Dendritic cell treated with granulocyte-macrophage colony-stimulating factor and Interleukin-4, amounts not matched to agents 40 ng/mL and 50 ng/mL, for 4 days (primary cell): Measurements from ENCODE around the gene NUBPL.
"Not testable (repeated sequence)": the region's sequence is repeated elsewhere in the genome, so short reads cannot be mapped to it uniquely, and the experiment has no call there.

Experiments used
- H3K27ac Mint-ChIP-seq: one replicate; pipeline ENCODE4 v1.8.0; 2022; ENCODE audit warnings: mild to moderate bottlenecking, mixed read lengths
- H3K27me3 Mint-ChIP-seq: one replicate; pipeline ENCODE4 v1.8.0; 2022; ENCODE audit warnings: mild to moderate bottlenecking, mixed read lengths
- H3K36me3 Mint-ChIP-seq: one replicate; pipeline ENCODE4 v1.8.0; 2022; ENCODE audit warnings: low read depth, mixed read lengths
- H3K4me1 Mint-ChIP-seq: one replicate; pipeline ENCODE4 v1.8.0; 2022; ENCODE audit warnings: low read depth, mixed read lengths
- H3K4me3 Mint-ChIP-seq: one replicate; pipeline ENCODE4 v1.8.0; 2022; ENCODE audit warnings: mild to moderate bottlenecking, moderate library complexity, mixed read lengths
- H3K9me3 Mint-ChIP-seq: one replicate; pipeline ENCODE4 v1.8.0; 2022; ENCODE audit warnings: mixed read lengths
- intact Hi-C: fragments of 100-400 bp; cut with micrococcal nuclease; formaldehyde crosslinking; loops from one replicate; pipeline ENCODE4 v1.15.0; 2022

The NUBPL gene

DNA sequence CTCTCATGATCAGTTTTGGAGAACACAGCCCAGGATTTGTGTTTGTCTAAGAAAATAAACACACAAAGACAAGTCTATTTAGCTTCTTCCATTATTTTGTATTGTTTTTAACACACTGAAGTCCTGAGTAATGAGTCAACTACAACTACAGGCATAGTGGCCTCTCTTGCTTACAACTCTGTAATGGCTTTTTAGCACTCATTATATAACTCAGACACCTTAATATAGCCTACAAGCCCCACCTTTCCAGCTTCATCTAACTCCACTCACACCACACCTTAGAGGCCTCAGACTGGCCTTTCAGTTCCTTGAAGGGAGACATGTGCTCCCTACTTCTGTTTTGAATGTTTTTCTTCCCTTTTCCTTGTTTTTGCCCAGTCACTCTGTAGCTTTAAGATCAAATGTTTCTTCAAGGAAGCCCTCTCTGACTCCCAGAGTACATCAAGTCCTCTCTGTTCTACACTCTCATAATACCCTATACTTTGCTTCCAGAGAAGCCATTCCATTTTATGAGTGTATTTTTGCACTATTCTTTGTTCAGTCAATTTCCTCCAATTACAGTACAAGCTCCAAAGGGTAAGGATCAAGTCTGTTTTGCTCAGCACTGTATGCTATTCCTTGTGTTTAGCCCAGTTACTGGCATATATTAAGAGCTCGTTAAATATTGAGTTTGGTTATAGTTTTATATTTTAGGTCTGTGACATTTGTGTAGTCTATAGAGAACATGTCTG is 282.3 kb downstream of the NUBPL start:
- no peaks in the 10 kb centered on the region for H3K36me3 Mint-ChIP-seq
- H3K27me3 Mint-ChIP-seq, result no peaks in the 10 kb centered on the region
- peaks cover 19% of the 10 kb centered on the region for H3K4me1 Mint-ChIP-seq
- H3K4me3 Mint-ChIP-seq, result no peak overlapping the region
- no peaks in the 10 kb centered on the region for H3K9me3 Mint-ChIP-seq
- intact Hi-C loops, result no loop called here
- H3K27ac Mint-ChIP-seq, result peak overlapping the region; percentile 33

DNA sequence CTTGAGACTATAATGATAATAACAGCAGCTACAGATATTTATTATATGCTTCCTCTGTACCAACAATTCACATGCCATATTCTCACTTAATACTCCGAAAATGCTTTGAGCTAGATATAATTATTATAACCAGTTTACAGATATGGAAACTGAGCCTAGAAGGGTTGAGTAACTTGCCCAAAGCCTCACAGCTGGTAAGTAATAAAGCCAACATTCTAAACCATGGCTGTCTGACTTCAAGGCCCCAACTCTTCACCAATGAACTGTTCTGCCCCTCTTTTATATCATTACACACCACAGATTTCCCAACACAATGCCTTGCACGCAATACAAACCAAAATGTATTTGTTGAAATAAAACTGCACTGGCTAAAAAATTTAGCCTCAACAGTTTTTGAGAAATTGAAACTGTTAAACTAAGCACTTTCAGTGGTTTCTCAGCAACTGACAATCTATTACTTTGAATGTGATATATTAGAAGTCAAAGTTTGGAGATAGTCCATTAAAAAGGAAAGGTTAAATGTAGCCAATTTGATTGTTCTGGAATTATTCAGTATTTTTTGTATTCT is 293.4 kb downstream of the NUBPL start:
- no peak overlapping the region for H3K27ac Mint-ChIP-seq
- peaks cover 7% of the 10 kb centered on the region for H3K36me3 Mint-ChIP-seq
- H3K27me3 Mint-ChIP-seq, result no peaks in the 10 kb centered on the region
- H3K4me3 Mint-ChIP-seq, result no peak overlapping the region
- H3K4me1 Mint-ChIP-seq, result no peaks in the 10 kb centered on the region
- H3K9me3 Mint-ChIP-seq, result peaks cover 21% of the 10 kb centered on the region
- intact Hi-C loops, result no loop called here

DNA sequence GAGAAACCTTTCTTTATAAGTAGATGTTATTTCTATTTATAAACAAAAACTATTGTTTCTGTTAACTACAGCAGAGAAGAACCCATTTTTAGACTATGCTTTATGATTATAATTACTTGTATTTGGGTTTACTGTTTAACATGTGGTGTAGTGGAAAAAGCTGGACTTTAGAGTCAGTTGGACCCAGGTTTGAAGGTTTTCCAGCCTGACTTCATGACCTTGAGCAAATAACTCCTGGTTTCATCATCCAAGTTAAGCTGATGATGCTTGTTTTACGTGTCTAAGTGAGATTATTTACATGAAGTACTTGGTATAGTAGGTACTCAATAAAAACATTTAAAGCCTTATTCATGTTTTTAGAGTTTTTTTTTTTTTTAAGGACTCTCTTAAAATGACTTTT is 294.1 kb downstream of the NUBPL start:
- H3K4me3 Mint-ChIP-seq, result no peak overlapping the region
- H3K36me3 Mint-ChIP-seq, result peaks cover 7% of the 10 kb centered on the region
- H3K4me1 Mint-ChIP-seq, result no peaks in the 10 kb centered on the region
- intact Hi-C loops, result no loop called here
- H3K27me3 Mint-ChIP-seq, result no peaks in the 10 kb centered on the region
- peaks cover 21% of the 10 kb centered on the region for H3K9me3 Mint-ChIP-seq
- H3K27ac Mint-ChIP-seq, result no peak overlapping the region

DNA sequence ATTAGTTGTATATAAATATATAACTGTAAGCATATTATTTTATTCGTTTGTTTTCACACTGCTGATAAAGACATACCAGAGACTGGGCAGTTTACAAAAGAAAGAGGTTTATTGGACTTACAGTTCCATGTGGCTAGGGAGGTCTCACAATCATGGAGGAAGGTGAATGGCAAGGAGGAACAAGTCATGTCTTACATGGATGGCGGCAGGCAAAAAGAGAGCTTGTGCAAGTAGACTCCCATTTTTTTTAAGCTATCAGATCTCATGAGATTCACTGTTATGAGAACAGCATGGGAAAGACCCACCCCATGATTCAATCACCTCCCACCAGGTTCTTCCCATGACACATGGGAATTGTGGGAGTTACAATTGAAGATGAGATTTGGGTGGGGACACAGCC is 294.8 kb downstream of the NUBPL start:
- intact Hi-C loops, H3K4me1 Mint-ChIP-seq, H3K4me3 Mint-ChIP-seq, H3K27ac Mint-ChIP-seq, H3K27me3 Mint-ChIP-seq, H3K36me3 Mint-ChIP-seq: not testable (repeated sequence)
- peaks cover 21% of the 10 kb centered on the region for H3K9me3 Mint-ChIP-seq

DNA sequence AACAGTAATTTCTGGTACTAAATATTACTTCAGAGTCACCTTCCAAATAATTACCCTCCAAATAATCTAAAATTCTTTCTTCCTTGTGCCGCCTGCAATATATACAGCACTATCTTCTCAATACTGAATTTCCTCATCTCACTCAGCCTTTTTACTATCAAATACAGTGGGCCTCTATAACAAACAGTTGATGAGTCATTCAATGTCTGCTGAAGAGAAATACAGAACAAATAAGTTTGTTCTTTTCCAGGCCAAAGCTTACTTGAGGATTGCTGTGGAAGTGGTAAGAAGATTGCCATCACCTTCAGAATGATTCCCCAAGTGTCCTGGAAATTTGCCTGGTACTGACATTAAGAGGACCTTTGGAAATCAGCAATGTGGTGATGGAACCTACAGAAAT is 297.7 kb downstream of the NUBPL start:
- H3K27ac Mint-ChIP-seq, result no peak overlapping the region
- H3K4me1 Mint-ChIP-seq, result no peaks in the 10 kb centered on the region
- intact Hi-C loops, result no loop called here
- peaks cover 7% of the 10 kb centered on the region for H3K36me3 Mint-ChIP-seq
- H3K27me3 Mint-ChIP-seq, result no peaks in the 10 kb centered on the region
- no peak overlapping the region for H3K4me3 Mint-ChIP-seq
- peaks cover 21% of the 10 kb centered on the region for H3K9me3 Mint-ChIP-seq

DNA sequence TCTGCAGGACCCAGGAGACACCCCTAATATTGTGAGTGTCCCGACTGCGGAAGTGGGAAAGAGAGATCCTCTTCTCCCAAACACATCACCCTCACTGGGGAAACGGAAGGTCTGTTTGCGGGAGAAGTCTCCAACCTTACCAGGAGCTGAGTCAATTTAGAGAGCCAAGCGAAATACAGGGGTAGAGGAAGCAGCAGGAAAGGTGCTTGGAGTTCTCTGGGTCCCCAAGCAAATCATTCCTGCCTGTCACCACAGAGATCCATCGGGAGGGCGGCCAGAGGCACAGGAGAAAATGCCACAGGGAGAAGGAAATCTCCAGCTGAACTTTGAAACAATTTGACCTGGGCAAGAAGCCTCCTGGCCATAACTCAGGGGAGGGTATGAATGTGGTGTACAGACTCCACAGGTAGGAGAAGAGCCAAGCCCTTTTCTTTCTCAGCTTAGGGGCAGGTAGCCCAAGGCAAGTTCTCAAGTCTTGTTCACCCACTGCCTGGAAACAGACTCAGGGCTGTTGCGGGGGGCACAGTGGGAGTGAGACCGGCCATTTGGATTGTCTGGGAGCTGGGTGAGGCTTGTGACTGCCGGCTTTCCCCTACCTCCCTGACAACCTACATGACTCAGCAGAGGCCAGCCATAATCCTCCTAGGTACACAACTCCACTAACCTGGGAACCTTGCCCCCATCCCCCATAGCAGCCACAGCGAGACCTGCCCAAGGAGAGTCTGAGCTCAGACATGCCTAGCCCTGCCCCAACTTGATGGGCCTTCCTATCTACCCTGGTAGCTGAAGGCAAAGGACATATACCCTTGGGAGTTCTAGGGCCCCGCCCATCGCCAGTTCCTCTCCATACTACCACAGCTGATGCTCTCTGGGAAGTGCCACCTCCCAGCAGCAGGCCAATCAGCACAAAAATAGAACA is 304.0 kb downstream of the NUBPL start:
- no peaks in the 10 kb centered on the region for H3K36me3 Mint-ChIP-seq
- H3K27ac Mint-ChIP-seq, result no peak overlapping the region
- no peak overlapping the region for H3K4me3 Mint-ChIP-seq
- no peaks in the 10 kb centered on the region for H3K27me3 Mint-ChIP-seq
- intact Hi-C loops, result no loop called here
- H3K4me1 Mint-ChIP-seq, result peaks cover 5% of the 10 kb centered on the region
- H3K9me3 Mint-ChIP-seq, result peaks cover 44% of the 10 kb centered on the region

DNA sequence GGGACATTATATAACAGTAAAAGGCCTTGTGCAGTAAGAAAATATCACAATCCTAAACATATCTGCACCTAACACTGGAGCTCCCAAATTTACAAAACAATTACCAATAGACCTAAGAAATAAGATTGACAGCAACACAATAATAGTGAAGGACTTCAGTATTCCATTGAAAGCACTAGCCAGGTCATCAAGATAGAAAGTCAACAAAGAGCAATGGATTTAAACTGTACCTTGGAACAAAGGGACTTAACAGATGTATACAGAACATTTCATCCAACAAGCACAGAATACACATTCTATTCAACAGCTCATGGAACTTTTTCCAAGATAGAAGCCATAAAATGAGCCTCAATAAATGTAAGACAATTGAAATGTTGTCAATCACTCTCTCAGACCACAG is 306.4 kb downstream of the NUBPL start:
- Mint-ChIP-seq H3K4me3 (no peak overlapping the region), H3K4me1 (peaks cover 5% of the 10 kb centered on the region), H3K36me3 (no peaks in the 10 kb centered on the region), H3K27ac (no peak overlapping the region), H3K27me3 (no peaks in the 10 kb centered on the region), H3K9me3 (peaks cover 44% of the 10 kb centered on the region)
- intact Hi-C loops, result no loop called here

DNA sequence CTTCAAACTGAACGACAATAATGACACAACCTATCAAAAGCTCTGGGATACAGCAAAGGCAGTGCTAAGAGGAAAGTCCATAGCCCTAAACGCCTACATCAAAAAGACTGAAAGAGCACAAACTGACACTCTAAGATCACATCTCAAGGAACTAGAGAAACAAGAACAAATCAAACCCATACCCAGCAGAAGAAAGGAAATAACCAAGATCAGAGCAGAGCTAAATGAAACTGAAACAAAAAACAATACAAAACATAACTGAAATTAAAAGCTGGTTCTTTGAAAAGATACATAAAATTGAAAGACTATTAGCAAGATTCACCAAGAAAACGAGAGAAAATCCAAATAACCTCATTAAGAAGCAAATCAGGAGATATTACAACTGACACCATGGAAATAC is 306.9 kb downstream of the NUBPL start:
- H3K4me1 Mint-ChIP-seq, H3K4me3 Mint-ChIP-seq, H3K36me3 Mint-ChIP-seq, intact Hi-C loops, H3K27ac Mint-ChIP-seq, H3K27me3 Mint-ChIP-seq: not testable (repeated sequence)
- peaks cover 44% of the 10 kb centered on the region for H3K9me3 Mint-ChIP-seq

DNA sequence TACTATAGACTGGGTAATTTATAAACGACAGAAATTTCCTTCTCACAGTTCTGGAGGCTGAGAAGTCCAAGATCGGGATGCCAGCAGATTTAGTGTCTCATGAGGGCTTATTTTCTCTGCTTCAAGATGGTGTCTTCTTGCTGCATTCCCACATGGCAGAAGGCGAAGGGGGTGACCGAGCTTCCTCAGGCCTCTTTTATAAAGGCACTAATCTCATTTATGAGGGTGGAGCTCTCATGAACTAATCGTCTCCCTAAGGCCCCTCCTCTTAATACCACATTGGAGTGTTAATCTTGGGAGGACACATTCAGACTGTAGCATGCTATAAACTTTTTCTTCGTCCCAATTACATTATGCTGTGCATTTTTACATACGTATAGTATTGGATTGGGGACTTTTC is 315.5 kb downstream of the NUBPL start:
- intact Hi-C loops, result loop anchor here (10.0 kb wide), 1 partner anchor 302 kb away; no protein-coding TSS in a partner anchor

DNA sequence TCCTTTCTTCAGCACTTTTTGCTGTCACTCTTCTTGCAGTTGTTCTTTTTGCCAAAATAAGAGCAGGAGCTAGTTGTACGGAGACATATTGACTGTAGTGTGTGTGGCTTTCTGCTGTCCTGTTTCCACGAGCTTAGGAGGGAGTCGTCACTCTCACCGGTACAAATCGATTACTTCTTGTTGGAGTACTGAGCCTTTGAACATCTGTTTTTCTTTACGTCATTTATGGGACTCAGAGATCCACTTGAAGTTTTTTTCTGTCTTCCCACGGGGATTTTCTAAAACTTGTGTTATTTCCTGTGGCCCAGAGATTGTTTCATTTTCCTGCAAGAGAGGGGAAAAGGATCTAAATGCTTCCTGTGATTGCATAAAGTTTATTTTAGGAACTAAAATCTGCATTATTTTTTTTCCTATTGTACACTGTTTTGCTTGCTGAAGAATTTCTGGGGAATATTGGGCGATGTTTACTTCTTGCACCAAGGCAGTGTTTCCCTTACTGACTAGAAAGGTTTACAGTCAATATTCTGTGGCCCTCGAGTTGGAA is 316.1 kb downstream of the NUBPL start:
- H3K4me1 Mint-ChIP-seq, result peaks cover 12% of the 10 kb centered on the region
- H3K4me3 Mint-ChIP-seq, result no peak overlapping the region
- H3K27ac Mint-ChIP-seq, result no peak overlapping the region
- no peaks in the 10 kb centered on the region for H3K36me3 Mint-ChIP-seq
- peaks cover 1% of the 10 kb centered on the region for H3K27me3 Mint-ChIP-seq
- intact Hi-C loops, result loop anchor here (10.0 kb wide), 1 partner anchor 303 kb away; no protein-coding TSS in a partner anchor
- H3K9me3 Mint-ChIP-seq, result no peaks in the 10 kb centered on the region

More for the DNA sequence above, 315.5 kb downstream of the NUBPL start:
- no peaks in the 10 kb centered on the region for H3K36me3 Mint-ChIP-seq
- no peak overlapping the region for H3K27ac Mint-ChIP-seq
- no peak overlapping the region for H3K4me3 Mint-ChIP-seq
- H3K27me3 Mint-ChIP-seq, result peaks cover 1% of the 10 kb centered on the region
- peaks cover 12% of the 10 kb centered on the region for H3K4me1 Mint-ChIP-seq
- no peaks in the 10 kb centered on the region for H3K9me3 Mint-ChIP-seq

DNA sequence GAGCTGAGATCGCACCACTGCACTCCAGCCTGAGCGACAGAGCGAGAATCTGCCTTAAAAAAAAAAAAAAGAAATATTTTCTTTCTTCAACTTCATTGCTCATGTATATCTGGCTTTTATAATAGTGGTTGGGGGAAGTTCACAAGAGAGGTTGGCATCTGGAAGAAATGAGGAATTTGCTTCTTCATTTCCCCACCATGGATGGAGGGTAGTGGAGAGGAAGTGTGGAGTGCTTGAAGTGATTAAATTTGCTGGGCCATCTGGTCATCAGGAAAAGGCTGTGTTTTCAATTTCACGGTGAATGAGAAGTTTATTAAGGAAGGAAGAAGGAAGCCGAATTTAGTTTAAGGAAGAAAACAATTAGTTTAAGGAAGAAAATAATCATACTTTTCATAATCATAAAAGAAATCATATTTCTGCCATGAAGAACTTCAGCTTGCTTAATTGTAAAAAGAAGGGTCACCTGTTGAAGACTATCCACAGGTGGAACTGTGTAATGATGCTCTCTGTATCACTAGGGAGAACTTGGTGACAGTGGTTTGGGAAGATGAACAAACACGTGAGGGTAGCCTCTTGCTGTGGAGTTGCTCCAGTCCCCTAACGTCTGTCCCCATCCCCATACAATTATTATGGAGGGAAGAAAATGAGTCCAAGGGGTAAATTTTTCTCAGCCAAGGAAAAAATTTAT is 318.6 kb downstream of the NUBPL start:
- Mint-ChIP-seq H3K27ac (no peak overlapping the region), H3K4me1 (peaks cover 12% of the 10 kb centered on the region), H3K9me3 (no peaks in the 10 kb centered on the region), H3K4me3 (no peak overlapping the region), H3K27me3 (no peaks in the 10 kb centered on the region), H3K36me3 (no peaks in the 10 kb centered on the region)
- intact Hi-C loops, result loop anchor here (10.0 kb wide), 1 partner anchor 305 kb away; no protein-coding TSS in a partner anchor

DNA sequence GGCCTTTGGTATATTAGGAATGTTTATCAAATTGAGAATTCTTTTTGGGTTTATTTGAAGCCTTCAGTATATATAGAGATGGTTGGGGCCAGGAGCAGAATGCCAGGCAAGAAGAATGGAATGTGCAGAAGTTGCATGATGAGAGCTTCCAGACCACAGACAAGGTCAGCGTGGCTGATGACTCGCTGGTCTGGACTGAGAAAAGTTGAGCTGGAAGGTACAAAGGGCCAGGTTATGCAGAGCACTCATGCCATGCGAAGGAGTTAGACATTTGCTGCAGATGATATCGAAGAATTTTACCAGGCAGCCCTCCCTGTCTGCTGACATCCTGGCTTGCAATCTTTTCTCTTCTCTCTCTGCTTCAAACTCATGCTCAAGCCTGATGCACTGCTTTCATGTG is 319.7 kb downstream of the NUBPL start:
- H3K27me3 Mint-ChIP-seq, result peaks cover 2% of the 10 kb centered on the region
- H3K9me3 Mint-ChIP-seq, result no peaks in the 10 kb centered on the region
- intact Hi-C loops, result no loop called here
- H3K4me3 Mint-ChIP-seq, result no peak overlapping the region
- H3K4me1 Mint-ChIP-seq, result peaks cover 12% of the 10 kb centered on the region
- H3K36me3 Mint-ChIP-seq, result no peaks in the 10 kb centered on the region
- no peak overlapping the region for H3K27ac Mint-ChIP-seq

DNA sequence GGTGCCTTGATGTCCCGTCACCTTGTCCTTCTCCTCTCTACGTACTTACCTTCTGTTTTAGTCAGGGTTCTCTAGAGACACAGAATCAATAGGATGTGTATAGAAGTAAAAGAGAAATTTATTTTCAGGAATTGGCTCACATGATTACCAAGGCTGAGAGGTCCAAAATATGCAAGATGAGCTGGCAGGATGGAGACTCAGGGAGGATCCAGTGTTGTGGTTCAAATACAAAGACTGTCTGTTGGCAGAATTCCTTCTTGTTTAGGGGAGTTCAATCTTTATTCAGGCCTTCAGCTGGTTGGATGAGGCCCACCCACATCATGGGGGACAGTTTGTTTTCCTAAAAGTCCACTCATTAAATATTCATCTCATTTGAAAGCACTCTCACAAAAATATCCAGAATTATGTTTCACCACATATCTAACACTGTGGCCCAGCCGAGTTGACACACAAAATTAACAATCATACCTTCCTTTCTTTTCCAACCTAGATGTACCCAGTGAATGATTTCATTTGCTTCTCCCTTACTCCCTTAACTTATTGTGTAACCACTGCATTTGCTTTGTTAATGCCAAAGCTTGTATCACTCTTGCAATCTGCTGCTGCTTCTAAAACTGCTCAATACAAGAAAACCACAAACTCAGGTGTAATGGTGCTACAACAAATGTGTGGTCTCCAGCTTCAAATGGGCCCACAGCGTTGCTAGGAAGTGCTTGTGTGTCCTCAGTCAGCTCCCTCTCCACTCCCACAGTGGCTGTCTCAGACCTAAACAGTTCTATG is 320.5 kb downstream of the NUBPL start:
- Mint-ChIP-seq H3K27ac (no peak overlapping the region), H3K36me3 (no peaks in the 10 kb centered on the region), H3K4me3 (no peak overlapping the region), H3K4me1 (peaks cover 12% of the 10 kb centered on the region), H3K9me3 (no peaks in the 10 kb centered on the region), H3K27me3 (peaks cover 3% of the 10 kb centered on the region)
- intact Hi-C loops, result no loop called here
